GM18858 (cell line): Measurements from ENCODE around the gene BAAT.
"Not testable (repeated sequence)": the region's sequence is repeated elsewhere in the genome, so short reads cannot be mapped to it uniquely, and the experiment has no call there.

Source experiments
- ATAC-seq: cut with Tn5 transposase; IDR thresholded peaks from one replicate; pipeline ENCODE4 v1.9.1; 2021; ENCODE audit not compliant: unreplicated experiment

BAAT gene

GRCh38 chr9:101384873-101385536, at the start of gene BAAT:
Gene BAAT (minus strand): TSS chr9:101385006. CDS start chr9:101371404, 13,602 bp downstream.
- not testable (repeated sequence) for ATAC-seq

- no peak for ATAC-seq
These were observed 48.4 kb upstream of the BAAT start for GRCh38 chr9:101433229-101433628.

- no peak for ATAC-seq
These were observed 47.9 kb upstream of the BAAT start for GRCh38 chr9:101432740-101433139.

GRCh38 chr9:101432171-101432570, 47.4 kb upstream of the BAAT start:
- no peak for ATAC-seq

GRCh38 chr9:101429736-101430135, 44.9 kb upstream of the BAAT start:
- ATAC-seq, result no peak

GRCh38 chr9:101428909-101429308, 44.1 kb upstream of the BAAT start:
- no peak for ATAC-seq

GRCh38 chr9:101427957-101428655, 43.3 kb upstream of the BAAT start:
- ATAC-seq, result peak; percentile 68

GRCh38 chr9:101427358-101427757, 42.6 kb upstream of the BAAT start:
- no peak for ATAC-seq

GRCh38 chr9:101421653-101422065, 36.9 kb upstream of the BAAT start:
- no peak for ATAC-seq

- ATAC-seq, result no peak
These were observed 35.1 kb upstream of the BAAT start for GRCh38 chr9:101419863-101420262.

- no peak for ATAC-seq
These were observed 34.0 kb upstream of the BAAT start for GRCh38 chr9:101418518-101419430.

GRCh38 chr9:101417977-101418376, 33.2 kb upstream of the BAAT start:
- ATAC-seq, result no peak

- no peak for ATAC-seq
These were observed 32.6 kb upstream of the BAAT start for GRCh38 chr9:101417389-101417788.

- no peak for ATAC-seq
These were observed 30.8 kb upstream of the BAAT start for GRCh38 chr9:101415578-101415977.

GRCh38 chr9:101414839-101415238, 30.0 kb upstream of the BAAT start:
- ATAC-seq, result no peak

- no peak for ATAC-seq
These were observed 24.3 kb upstream of the BAAT start for GRCh38 chr9:101409079-101409477.

GRCh38 chr9:101408374-101409078, 23.7 kb upstream of the BAAT start:
- no peak for ATAC-seq

- ATAC-seq, result no peak
These were observed 18.9 kb upstream of the BAAT start for GRCh38 chr9:101403516-101404285.

GRCh38 chr9:101400120-101400519, 15.3 kb upstream of the BAAT start:
- ATAC-seq, result no peak

- ATAC-seq, result no peak
These were observed 14.8 kb upstream of the BAAT start for GRCh38 chr9:101399643-101399970.
